CD4-positive, alpha-beta T cell treated with Interleukin-4 for 4 hours (primary cell): ENCODE results near the gene MED8.
"Not testable (repeated sequence)": the region's sequence is repeated elsewhere in the genome, so short reads cannot be mapped to it uniquely, and the experiment has no call there.

Source experiments
- DNase-seq: peaks from one replicate; pipeline ENCODE4 v3.0.0-alpha.2; 2020

Gene MED8

DNA sequence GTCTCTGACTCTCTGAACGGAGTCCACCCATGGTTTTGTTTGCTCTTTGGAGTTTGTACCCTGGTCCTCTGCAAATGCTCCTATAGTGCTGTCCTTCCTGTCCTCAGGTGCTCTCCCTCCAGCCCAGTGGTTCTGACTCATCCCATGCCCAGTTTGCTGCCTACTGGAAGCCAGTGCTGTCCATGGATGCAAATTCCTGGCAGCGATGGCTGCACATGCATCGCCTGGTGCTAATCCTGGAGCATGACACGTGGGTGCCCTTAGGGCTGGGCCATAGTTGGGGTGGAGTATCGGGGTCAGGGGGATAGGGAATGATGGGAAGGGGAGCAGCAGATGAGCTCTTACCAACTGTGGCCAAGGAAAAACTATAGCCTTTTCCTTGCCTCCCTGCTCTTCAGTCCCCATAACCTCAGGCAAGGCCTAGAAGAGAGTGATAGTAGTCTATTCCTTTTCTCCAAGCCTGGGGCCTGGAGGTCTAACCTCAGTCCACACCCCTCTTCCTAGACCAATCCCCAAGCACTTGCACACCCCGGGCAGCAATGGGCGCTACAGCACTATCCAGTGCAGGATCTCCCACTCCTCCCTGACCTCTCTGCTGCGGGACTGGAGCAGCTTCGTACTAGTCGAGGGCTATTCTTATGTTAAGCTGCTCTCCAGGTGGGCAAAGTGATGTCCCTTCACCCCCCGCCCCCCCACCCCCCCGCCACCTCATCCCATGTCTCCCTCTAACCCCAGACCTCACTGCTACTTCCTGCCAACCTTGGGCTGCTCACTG, 32.6 kb upstream of the MED8 start:
- no peak for DNase-seq

DNA sequence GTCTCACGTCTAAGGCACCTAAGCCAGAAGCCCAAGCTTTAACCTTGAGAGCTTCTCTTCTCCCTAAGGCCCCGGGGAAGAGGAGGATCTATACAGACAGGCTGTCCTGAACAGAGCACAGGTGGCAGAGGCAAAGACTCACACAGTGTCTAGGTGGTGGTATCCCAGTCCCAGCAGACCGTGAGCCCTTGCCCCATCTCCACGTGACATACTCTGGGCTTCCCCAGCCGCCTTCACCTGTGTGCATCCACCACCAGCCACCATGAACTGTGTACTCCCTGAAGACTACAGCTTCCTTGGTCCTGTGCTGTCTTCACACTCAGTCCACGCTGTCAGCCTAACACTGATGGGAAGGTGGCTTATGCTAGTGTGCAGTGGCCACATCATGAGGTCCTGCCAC, 31.8 kb upstream of the MED8 start:
- DNase-seq, result no peak

DNA sequence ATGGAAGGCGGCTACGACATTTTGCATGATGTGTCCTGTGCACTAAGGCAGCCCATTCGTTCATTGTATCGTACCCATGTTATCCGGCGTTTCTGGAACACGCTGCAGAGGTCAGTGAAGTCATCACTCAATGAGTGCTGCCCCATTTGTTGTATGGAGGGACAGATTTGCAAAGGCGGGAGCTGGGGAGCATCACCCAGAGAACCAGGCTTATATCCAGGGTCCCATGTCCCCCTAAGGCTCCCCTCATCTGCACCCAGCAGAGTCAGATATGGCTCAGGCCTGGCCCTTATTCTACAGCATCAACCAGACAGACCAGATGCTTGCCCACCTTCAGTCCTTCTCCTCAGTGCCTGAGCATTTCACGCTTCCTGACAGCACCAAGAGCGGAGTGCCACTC, 31.3 kb upstream of the MED8 start:
- DNase-seq, result no peak

DNA sequence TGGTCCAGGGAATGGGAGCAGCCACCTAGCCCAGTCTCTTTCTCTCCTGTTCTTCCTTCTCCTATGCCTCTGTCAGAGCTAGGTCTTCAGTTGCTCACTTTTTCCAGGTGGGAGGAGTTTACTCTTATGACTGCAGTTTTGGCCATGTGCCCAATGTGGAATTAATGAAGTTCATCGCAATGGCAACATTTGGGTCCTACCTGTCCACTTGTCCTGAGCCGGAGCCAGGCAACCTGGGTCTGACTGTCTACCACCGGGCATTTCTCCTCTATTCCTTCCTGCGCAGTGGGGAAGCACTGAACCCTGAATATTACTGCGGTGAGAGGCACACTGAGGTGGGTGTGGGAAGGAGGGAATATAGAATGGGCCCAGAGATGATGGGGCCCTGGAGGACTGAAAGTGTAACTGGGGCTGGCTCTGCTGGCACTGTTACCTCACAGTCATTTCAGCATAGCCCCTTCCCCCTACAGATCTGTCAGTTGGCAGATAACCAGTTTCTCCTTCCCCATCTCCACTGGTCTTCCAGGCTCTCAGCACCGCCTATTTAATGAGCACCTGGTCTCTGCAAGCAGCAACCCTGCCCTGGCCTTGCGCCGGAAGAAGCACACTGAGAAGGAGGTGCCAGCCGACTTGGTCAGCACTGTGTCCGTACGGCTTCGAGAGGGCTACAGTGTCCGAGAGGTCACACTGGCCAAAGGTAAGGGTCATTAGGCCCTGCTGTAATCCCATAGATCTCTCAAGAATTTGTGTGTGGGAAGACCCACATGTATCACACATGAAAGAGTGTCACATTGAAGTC, 30.2 kb upstream of the MED8 start:
- no peak for DNase-seq

DNA sequence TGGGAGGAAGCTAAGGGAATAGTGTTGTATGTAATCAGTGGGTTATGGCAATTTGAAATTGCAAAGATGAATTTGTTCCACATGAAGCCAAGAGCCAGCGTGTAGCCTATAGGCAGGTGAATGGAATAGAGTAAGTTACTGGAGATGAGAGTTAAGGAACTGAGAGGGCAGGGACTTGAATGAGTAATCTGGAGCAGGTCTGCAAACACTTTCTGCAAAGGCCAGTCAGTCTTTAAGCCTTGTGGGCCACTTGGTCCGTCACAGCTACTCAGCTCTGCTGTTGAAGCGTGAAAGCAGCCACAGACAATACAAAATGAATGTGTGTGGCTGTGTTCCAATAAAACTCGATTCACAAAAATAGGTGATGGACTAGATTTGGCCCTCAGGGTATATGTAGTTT, 29.3 kb upstream of the MED8 start:
- DNase-seq, result no peak

DNA sequence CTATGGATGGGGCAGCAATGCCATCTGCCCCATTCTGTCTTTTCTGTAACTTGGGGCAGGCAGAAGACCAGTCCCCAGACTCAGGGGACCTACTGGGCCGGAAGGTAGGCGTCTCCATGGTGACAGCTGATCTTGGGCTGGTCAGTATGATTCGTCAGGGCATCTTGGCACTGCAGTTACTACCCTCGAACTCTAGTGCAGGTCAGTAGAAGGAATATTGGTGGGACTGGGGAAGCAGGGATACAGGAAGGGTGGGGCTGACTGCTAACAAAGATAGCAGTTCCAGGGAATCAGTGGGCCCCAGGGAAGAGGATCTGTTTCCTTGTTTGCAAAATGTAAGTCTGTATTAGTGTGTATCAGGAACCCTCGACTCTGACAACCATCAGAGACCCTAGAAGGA, 26.3 kb upstream of the MED8 start:
- DNase-seq, result no peak

DNA sequence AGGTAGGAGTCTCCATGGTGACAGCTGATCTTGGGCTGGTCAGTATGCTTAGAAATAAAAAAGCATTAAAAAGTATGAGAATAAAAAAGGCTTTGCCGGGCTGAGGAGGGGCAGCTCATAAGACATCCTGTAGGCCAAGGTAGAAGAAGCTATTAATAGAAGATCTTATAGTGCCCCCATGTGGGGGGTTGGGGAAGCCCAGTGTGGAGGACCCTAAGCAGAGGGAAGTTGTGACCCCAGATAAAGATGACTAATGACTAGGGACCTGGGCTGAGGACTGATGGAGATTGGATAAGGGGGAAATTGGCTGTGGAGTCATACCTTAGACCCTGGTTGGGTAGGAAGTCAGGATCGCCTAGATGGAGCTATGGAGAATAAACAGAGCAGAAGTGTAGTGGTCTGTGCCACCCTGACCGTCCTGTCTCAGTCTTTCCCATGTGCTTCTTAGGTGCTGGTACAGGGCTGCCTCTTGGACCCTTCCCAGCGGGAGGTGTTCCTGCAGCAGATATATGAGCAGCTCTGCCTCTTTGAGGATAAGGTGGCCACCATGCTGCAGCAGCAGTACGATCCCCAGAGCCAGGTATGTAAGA, 25.1 kb upstream of the MED8 start:
- DNase-seq, result peak; percentile 69

DNA sequence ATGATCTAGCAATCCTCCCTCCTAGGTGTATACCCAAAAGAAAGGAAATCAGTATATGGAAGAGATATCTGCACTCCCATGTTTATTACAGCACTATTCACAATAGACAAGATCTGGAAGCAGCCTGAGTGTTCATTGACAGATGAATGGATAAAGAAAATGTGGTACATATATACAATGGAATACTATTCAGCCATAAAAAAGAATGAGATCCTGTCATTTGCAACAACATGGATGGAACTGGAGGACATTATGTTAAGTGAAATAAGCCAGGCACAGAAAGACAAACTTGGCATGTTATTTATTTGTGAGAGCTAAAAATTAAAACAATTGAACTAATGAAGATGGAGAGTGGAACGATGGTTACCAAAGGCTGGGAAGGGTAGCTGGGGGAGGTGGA, 23.8 kb upstream of the MED8 start:
- not testable (repeated sequence) for DNase-seq

DNA sequence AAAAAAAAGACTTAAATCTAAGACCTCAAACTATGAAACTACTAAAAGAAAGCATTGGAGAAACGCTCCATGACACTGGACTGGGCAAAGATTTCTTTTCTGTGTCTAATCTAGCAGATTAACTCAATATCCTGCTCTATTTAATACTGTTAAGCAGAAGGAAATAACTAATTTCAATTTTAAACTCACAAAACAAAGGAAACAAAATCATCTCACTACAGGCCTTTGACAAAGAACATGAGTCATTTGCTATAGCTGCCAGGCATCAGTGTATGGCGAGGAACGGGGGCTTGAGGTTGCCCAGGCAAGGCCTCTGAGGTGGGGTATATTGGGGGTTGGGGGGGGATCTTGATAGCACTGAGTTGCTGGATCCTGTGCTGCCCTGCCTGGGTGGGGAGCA, 21.0 kb upstream of the MED8 start:
- DNase-seq, result no peak

DNA sequence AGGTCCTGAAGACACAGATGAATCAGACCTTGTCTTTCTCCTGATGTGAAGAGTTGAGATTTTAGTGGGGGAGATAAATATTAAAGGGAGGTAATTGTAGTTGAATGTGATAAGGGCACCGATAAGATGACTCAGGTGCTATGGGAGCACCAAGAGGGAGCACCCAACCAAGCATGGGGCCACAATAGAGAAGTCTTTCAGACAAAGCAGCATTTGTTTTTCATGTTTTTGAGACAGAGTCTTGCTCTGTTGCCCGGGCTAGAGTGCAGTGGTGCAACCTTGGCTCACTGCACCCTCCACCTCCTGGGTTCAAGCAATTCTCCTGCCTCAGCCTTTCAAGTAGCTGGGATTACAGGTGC, 16.3 kb upstream of the MED8 start:
- no peak for DNase-seq

DNA sequence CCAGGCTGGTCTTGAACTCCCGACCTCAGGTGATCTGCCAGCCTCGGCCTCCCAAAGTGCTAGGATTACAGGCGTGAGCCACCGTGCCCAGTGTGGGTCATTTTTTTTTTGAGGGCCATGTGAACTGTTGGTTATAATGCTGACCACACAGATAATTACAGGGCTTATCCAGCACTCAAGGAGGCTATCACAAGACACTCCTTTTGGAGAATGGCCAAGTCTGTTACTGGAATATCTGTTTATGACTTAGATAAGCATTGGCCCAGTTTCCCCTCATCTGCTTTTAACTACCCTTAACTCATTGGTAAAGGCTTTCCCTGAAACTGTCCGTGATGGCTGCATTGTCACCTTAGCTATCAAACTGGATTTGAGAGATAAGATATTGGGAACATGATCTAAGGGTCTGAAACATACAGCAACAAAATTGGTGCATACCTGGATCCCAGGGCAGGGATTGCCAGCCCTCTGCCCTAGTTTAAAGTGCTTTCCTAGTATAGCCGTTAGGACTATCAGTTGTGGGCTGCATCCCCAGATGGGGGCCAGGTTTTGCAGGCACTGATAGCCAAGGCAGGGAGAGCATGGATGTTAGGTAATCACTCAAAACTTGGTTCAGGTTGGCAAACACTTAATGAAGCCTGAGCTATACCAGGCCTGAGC, 15.7 kb upstream of the MED8 start:
- no peak for DNase-seq

DNA sequence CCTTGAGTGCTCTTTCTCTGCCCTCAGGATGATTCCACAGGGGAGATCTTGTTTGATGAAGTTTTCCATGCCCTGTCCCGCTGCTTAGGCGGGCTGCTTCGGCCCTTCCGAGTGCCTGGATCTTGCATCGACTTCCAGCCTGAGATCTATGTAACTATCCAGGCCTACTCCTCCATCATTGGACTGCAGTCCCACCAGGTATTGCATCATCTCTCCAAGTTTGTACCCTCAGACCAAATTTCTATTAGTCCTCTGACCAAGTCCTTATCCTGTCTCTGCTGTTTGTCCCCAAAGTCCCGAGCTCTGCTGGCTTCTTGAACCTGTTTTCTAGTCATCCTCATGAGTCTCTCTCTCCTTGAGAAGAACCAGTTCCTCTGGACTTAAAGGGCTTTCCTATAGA, 14.8 kb upstream of the MED8 start:
- DNase-seq, result no peak

DNA sequence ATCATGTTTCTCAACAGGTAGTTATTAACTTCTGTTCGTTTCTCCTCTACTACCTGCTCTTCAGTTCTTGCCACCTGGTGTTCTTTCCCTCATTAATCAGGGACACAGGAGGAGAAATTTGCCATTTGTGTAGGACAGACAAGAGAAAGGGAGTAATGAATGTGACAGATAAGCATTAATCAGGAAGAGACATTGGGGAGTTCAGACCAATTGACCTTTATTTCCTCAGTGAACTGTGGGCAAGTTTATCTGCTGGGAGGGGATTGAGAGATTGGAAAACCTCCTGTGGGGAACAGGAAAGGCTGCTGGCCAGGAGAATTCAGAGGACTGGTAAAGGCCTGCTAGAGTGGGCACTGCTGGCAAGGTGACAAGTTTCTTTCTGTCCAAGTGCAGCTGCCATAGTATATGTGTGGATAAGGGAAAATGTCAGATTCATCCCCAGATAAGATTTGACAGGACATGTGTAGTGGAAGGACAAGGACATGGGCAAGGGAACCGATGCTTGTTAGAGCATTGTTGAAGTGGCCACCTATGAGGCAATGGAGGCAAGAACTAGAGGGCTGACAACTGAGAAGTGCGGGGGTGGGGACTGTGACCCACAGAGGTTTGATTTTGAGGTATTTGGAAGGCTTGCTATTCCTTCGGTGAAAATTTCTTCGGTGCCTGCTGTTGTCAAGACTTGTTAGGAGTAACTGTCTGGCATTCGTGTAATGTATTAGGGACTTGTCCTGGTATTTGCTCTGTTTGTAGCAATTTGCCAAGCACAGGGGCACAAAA, 12.7 kb upstream of the MED8 start:
- DNase-seq, result no peak

DNA sequence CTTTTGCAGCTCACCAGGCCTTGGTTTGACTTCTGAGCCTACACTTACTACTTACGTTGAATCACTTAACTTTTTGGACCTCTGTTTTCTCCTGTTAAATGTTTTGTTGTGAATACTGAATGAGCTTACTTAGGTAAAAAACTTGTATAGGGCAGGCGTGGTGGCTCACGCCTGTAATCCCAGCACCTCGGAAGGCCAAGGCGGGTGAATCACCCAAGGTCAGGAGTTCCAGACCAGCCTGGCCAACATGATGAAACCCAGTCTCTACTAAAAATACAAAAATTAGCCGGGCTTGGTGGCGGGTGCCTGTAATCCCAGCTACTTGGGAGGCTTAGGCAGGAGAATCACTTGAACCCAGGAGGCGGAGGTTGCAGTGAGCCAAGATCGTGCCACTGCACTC, 10.8 kb upstream of the MED8 start:
- DNase-seq, result not testable (repeated sequence)

DNA sequence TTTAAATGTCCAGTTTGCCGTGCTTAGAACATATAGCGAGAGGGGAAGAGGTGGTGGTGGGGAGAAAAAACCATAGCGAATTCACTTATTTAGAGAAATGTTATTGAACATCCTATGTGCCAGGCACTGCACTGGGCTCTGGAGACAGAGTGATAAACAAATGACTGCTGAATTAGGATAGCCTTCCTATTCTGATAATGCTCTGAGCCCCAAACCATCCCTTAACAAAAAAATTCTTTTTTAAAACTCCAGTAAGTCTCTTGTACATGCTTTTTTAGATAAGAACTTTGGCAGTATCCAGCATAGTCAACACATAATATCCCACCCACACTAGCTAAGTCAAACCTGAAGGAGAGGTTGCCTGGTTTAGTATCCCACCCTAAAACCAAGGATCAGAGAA, 8.6 kb upstream of the MED8 start:
- no peak for DNase-seq

DNA sequence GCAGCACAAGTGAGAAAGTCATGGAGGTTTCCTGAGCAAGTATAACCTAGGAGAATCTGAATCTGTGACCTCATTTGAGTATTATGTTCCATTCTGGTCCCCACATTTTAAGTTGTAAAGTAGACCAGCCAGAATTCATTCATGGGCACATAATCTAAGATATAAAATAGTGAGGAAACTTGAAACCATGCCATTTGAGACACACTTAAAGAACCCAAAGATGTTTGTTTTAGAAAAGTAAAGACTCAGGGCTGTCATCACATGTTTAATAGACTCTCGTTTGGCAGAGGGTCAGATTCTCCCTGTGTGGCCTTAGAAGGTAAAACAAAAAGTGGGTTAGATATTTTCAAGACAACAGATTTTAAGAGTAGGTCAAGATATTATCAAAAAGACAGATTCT, 6.5 kb upstream of the MED8 start:
- no peak for DNase-seq

DNA sequence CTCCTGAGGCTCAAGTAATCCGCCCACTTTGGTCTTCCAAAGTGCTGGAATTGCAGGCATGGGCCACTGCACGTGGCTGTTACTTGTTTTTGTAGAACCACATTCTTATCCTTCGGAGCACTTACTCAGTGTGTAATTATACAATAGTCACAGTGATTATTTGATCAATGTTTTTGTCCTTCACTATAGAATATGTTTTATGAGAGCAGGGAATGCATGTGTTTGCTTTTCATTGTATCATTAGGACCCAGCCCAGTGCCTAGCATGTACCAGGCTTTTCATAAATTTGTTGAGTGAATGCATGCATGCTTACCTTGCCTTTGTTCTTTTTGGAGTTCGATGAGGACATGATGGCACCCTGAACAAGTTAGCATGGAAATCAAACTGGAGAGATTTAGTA, 5.9 kb upstream of the MED8 start:
- no peak for DNase-seq

DNA sequence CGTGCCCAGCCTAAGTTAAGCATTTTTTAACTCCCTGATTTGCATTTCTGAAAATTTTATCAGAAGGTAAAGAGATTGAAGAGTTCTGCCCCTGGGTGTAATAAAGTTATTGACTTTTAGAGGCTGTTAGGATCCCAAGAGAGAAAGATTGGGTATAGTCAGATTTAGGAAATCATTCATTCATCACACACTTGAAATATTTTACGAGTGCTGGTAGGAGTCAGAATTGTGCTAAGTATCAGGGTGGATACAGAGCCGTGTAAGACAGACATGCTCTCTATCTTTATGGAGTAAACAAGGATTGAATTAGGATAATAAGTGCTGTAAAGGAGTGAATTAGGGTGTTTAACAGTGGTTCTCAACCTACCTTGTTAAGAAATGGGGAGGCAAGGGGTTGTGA, 3.1 kb upstream of the MED8 start:
- no peak for DNase-seq

DNA sequence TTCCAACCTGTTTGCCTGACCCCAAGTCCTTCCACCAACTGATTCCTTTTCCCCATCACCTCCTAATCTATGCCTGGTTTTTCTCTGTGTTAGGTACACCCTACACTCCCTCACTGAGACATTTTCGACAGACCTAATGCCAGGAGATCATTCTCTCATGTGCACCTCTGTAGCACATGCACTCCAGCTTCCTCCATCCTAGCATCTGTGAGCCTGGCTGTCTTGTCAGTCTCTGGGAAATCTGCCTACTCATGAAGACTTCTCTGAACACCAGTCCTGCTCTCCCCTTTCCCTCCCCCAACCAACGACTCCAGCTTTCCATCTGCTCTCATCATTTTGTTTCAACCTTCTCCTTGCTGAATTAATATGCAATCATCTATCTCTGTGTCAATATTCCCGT, 987 bp downstream of the MED8 start:
- no peak for DNase-seq

DNA sequence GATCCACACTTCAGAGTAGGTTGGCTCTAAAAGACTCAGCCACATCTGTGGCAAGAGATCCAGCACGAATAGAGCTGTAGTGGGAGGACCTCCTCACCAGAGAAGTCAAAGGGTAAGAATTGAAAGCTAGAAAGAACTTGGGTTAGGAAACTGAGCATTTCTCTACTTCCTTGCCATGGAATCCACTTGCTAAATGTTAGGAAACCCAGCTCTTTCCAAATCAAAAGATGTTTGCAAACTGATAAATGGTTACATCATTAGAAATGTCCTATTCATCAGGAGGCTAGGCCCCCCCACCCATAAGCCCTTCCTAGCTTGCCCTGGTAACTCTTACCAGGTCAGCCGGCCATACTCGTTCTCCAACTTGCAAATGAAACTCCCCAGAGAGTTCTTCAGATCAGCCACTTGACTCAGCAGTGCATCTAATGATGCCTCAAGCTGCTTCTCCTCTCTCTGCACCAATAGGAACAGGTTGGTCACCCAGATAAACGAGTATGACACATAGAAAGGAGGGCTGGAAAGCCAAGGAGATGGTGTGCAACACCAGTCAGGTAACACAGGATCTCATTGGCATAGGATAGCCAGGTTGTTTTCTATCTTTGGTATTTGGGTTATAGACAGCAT, 1.5 kb downstream of the MED8 start:
- no peak for DNase-seq

DNA sequence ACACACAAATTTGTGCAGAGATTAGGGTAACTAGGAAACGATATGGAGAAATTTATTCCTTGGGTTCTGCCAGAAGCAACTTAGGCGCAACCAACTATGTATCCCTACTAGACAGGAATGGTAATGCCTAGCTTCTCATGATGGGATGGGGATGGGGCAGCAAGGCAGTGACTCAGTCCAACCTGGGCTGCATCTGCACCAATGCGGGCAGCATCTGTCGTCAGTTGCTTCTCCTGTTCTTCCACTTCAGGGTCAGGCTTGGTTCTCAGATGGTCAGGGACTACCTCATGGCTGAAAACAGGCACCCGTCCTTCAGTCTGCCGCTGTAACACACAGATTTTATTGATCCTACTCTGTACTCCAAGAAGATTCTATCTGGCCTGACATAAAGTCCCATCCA, 2.9 kb downstream of the MED8 start:
- DNase-seq, result no peak

DNA sequence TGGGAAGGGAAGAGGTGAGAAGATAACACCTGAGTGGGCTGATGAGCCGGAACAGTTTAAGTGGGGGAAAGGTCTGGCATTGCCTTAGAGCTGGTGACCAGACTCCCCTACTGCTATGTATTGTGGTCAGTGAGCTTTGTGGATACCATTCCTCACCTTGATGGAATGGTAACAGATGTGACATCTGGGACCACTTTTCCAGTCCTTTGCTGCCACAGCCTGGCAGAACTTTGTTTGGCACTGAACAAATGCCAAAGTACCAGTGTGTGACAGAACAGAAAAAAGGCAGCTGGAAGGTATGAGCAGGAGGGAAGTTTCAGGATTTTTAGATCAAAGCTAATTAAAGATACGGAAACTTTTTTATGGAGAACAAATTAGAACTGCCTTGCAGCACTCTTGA, 6.2 kb downstream of the MED8 start:
- DNase-seq, result no peak
